Astrocyte of the cerebellum (primary cell): ENCODE data around the gene NABP1.

Experiments used
- DNase-seq: peaks from one replicate; pipeline ENCODE4 v3.0.0-alpha.2; 2011; ENCODE audit warnings: low read depth
- H3K4me3 ChIP-seq: 2 replicates; pipeline ENCODE4 v1.5.1; 2011; ENCODE audit warnings: mild to moderate bottlenecking, low read depth, low read length, moderate library complexity
- CTCF ChIP-seq: IDR thresholded peaks from 2 replicates; pipeline ENCODE4 v1.5.1; 2012; ENCODE audit warnings: low read length, low read depth, moderate library complexity, mild to moderate bottlenecking; ENCODE audit errors: missing control alignments
- in situ Hi-C: cut with HindIII; loops from 2 replicates; pipeline ENCODE4 v1.10.0; 2017; ENCODE audit warnings: low sequenced_read_pairs

Gene NABP1

GRCh38 chr2:191693778-191694177 lies 15.8 kb downstream of the NABP1 start:
- TF ChIP-seq CTCF, result no peak
- no peak for DNase-seq
- in situ Hi-C loops, result no loop called here
- no peak overlapping the region for H3K4me3 ChIP-seq

- TF ChIP-seq CTCF, result no peak
- in situ Hi-C loops, result no loop called here
- H3K4me3 ChIP-seq, result no peak overlapping the region
- DNase-seq, result peak; percentile 39
Observed at GRCh38 chr2:191696001-191696400, 18.1 kb downstream of the NABP1 start.

- DNase-seq, result no peak
- TF ChIP-seq CTCF, result no peak
- H3K4me3 ChIP-seq, result no peak overlapping the region
- in situ Hi-C loops, result no loop called here
Observed at GRCh38 chr2:191696966-191697365, 19.0 kb downstream of the NABP1 start.

GRCh38 chr2:191697870-191698269 lies 19.9 kb downstream of the NABP1 start:
- in situ Hi-C loops, result no loop called here
- no peak overlapping the region for H3K4me3 ChIP-seq
- DNase-seq, result no peak
- TF ChIP-seq CTCF, result no peak

- in situ Hi-C loops, result no loop called here
- no peak overlapping the region for H3K4me3 ChIP-seq
- DNase-seq, result no peak
- no peak for TF ChIP-seq CTCF
Observed at GRCh38 chr2:191699341-191699945, 21.5 kb downstream of the NABP1 start.

GRCh38 chr2:191701029-191701428 lies 23.1 kb downstream of the NABP1 start:
- in situ Hi-C loops, result no loop called here
- H3K4me3 ChIP-seq, result no peak overlapping the region
- DNase-seq, result no peak
- TF ChIP-seq CTCF, result no peak
